T-helper 17 cell (primary cell): Measurements from ENCODE around the gene RLN3. TPM values are rescaled to one million over a fixed set of nuclear protein-coding genes. Genes with fewer than 3 reads are reported as not detected.

Experiments used
- ATAC-seq: fragments of 150-1000 bp; cut with Tn5 transposase; 2 replicates; pipeline ENCODE4 v1.10.0; 2021; ENCODE audit warnings: mild to moderate bottlenecking, moderate library complexity
- DNase-seq, 3 donors: peaks; one replicate each; pipeline versions ENCODE4 v3.0.0 to v3.0.0-alpha.2; 2020 to 2021
- H3K9me3 ChIP-seq: one replicate; pipeline ENCODE4 v1.7.0; 2013; ENCODE audit warnings: low read length, mild to moderate bottlenecking; ENCODE audit not compliant: control insufficient read depth, poor library complexity, severe bottlenecking
- H3K27ac Mint-ChIP-seq: one replicate; pipeline ENCODE4 v1.8.0; 2022; ENCODE audit warnings: mild to moderate bottlenecking, moderate library complexity, mixed read lengths
- H3K27me3 Mint-ChIP-seq: one replicate; pipeline ENCODE4 v1.8.0; 2022; ENCODE audit warnings: mixed read lengths
- H3K36me3 Mint-ChIP-seq: one replicate; pipeline ENCODE4 v1.8.0; 2022; ENCODE audit warnings: low read depth, mixed read lengths
- H3K4me1 Mint-ChIP-seq: one replicate; pipeline ENCODE4 v1.8.0; 2022; ENCODE audit warnings: mild to moderate bottlenecking, mixed read lengths
- H3K4me3 Mint-ChIP-seq: one replicate; pipeline ENCODE4 v1.8.0; 2022; ENCODE audit warnings: mild to moderate bottlenecking, moderate library complexity, mixed read lengths
- total RNA-seq, 4 donors: library from RNA in 2 of 4; stranded (reverse) in 2 of 4; gene quantifications; one replicate each; pipeline ENCODE4 v1.2.3 and lab custom pipeline; 2022 to 2026

Gene RLN3
- total RNA-seq, 2 donors from 2014 or later: not detected

GRCh38 chr19:14073261-14073924 lies 45.4 kb downstream of the RLN3 start:
- peak overlapping the region; percentile 97 for H3K4me3 Mint-ChIP-seq
- peaks cover 16% of the 10 kb centered on the region for H3K4me1 Mint-ChIP-seq
- ATAC-seq (peak; percentile 81), DNase-seq (peak; percentile 70 to 84 (median 72))
- H3K9me3 ChIP-seq: no peaks in the 10 kb centered on the region
- H3K27ac Mint-ChIP-seq: peak overlapping the region; percentile 95
- no peaks in the 10 kb centered on the region for H3K27me3 Mint-ChIP-seq
- H3K36me3 Mint-ChIP-seq: no peaks in the 10 kb centered on the region

DNA sequence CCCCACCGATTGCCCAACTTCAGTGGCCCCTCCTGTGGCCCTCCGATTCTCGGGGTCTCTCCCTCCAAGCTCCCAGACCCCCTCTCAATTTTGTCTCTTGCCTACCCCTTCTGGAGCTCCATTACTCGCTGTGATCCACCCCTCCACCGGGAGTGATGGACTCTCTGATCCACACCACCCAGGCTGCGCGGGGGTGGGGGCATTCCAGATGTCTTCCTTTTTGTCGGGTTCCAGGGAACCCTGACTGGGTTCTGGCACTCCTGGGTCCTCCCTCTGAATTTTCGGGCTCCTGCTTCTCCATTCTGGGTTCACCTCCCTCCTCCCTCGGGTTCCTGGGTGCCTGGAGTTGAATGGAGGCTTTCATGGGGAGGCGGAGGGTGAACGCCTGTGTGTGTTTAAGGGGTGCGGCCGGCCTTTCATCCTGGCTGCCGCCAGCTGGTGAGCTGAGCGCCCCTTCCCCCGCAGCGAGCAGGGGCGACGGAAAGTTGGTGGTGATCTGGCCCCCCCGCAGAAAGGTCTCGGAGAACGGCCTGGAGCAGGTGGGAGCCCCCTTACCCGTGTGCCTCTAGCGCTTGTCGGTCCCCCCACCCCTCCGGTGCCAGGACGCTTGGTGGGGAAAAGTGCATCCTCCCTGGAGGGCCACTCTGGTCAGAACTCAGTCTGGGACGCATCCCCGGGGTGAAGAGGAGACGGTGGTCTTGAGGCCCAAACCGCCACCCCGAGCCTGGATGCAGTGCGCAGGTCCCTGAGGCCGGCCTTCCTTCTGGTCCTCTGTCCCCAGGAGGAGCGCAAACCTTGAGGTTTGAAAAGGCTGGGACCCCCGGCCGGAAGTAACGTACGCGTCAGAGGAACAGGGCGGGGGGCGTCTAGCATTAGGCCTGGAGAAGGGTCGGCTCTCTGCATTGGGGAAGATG lies 46.2 kb downstream of the RLN3 start:
- Mint-ChIP-seq H3K27ac (peak overlapping the region; percentile 95), H3K27me3 (no peaks in the 10 kb centered on the region), H3K36me3 (no peaks in the 10 kb centered on the region), H3K4me1 (peaks cover 16% of the 10 kb centered on the region), H3K4me3 (peak overlapping the region; percentile 97)
- DNase-seq (no peak), ATAC-seq (peak; percentile 11)
- no peaks in the 10 kb centered on the region for H3K9me3 ChIP-seq

DNA sequence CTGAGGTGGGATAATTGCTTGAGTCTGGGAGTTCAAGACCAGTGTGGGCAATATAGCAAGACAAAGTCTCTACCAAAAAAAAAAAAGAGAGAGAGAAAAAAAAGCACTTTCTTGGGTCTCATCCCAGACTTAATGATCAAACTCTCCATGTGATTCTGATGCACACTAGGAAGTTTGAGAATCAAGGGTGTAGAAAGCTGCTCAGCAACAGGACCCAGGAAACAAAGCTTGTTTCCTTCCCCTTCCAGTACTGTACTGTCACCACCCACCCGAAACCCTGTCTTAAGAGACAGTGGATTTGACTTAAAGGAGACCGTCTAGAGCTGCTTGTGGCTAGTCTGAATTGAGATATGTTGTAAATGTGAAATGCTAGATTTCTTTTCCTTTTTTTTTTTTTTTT lies 50.5 kb downstream of the RLN3 start:
- no peaks in the 10 kb centered on the region for H3K27me3 Mint-ChIP-seq
- H3K36me3 Mint-ChIP-seq: no peaks in the 10 kb centered on the region
- H3K4me3 Mint-ChIP-seq: no peak overlapping the region
- H3K4me1 Mint-ChIP-seq: peaks cover 28% of the 10 kb centered on the region
- no peak for DNase-seq
- no peak for ATAC-seq
- no peaks in the 10 kb centered on the region for H3K9me3 ChIP-seq
- no peak overlapping the region for H3K27ac Mint-ChIP-seq

Other genes with a start within 250 kb of the RLN3 start
- gene ZSWIM4, start 232.7 kb upstream of the RLN3 start, total RNA-seq: 1 to 10 TPM; 4.2 to 5.3 TPM
- gene NANOS3, start 151.0 kb upstream of the RLN3 start, total RNA-seq: 1 to 10 TPM in 1 of 2 donors, under 1 TPM in 1; 0.60 to 2.6 TPM
- gene BRME1, start 122.0 kb upstream of the RLN3 start, total RNA-seq: 1 to 10 TPM in 1 of 2 donors, under 1 TPM in 1; 0.82 to 1.7 TPM
- 10 to 100 TPM; 22.5 to 24.4 TPM for gene CC2D1A, start 121.9 kb upstream of the RLN3 start, total RNA-seq
- gene PODNL1, start 89.7 kb upstream of the RLN3 start, total RNA-seq: under 1 TPM in 1 of 2 donors, not detected in 1; 0.31 TPM
- 10 to 100 TPM; 88.2 to 95.8 TPM for gene DCAF15, start 75.6 kb upstream of the RLN3 start, total RNA-seq
- gene RFX1, start 21.8 kb upstream of the RLN3 start, total RNA-seq: 10 to 100 TPM; 23.3 to 24.7 TPM
- 10 to 100 TPM; 39.6 to 51.6 TPM for gene IL27RA, start 3.6 kb downstream of the RLN3 start, total RNA-seq
- gene PALM3, start 33.9 kb downstream of the RLN3 start, total RNA-seq: not detected
- gene MISP3, start 44.6 kb downstream of the RLN3 start, total RNA-seq: 1 to 10 TPM in 1 of 2 donors, under 1 TPM in 1; 0.65 to 1.3 TPM
- gene C19orf67, start 57.6 kb downstream of the RLN3 start, total RNA-seq: under 1 TPM; 0.22 to 0.31 TPM
- 10 to 100 TPM; 24.8 to 25.3 TPM for gene SAMD1, start 62.6 kb downstream of the RLN3 start, total RNA-seq
- 10 to 100 TPM; 35.2 to 38.5 TPM for gene PRKACA, start 89.6 kb downstream of the RLN3 start, total RNA-seq
- gene ASF1B, start 108.4 kb downstream of the RLN3 start, total RNA-seq: 1 to 10 TPM; 1.5 to 1.9 TPM
- gene ADGRL1, start 178.0 kb downstream of the RLN3 start, total RNA-seq: 10 to 100 TPM; 14.9 to 30.8 TPM